Panc1 (cell line): ENCODE data around the gene TMEM200C. TPM values are rescaled to one million over a fixed set of nuclear protein-coding genes. Genes with fewer than 3 reads are reported as not detected.

Experiments used
- ATAC-seq: fragments of 200-7000 bp; cut with Tn5 transposase; 2 replicates; pipeline ENCODE4 v1.9.1; 2020; ENCODE audit warnings: mild to moderate bottlenecking, moderate library complexity
- BruUV-seq: library from RNA; stranded (reverse); fragments of 400-500 nt; replicated peaks from 2 replicates; lab custom pipeline; 2021; lab: Mats Ljungman, UMichigan
- CTCF ChIA-PET: fragments of 300-600 bp; sonication (Branson Sonifier 250); formaldehyde crosslinking; loops from one replicate; lab custom pipeline; 2022; ENCODE audit warnings: antibody characterized with exemption; lab: Charles Lee
- POLR2A ChIA-PET: fragments of 300-600 bp; sonication (Branson Sonifier 250); formaldehyde crosslinking; loops from one replicate; lab custom pipeline; 2022; ENCODE audit warnings: antibody characterized with exemption; lab: Charles Lee
- DNase-seq: peaks from one replicate; pipeline ENCODE4 v3.0.0-alpha.2; 2010; ENCODE audit warnings: low read depth, low spot score
- H3K27ac ChIP-seq: 2 replicates; pipeline ENCODE4 v1.5.1; 2011; ENCODE audit warnings: mild to moderate bottlenecking, low read length, inconsistent platforms
- H3K27me3 ChIP-seq: fragments of 200-500 bp; sonication (Bioruptor generic); 2 replicates; pipeline ENCODE4 v1.6.0; 2014; ENCODE audit warnings: low read length, inconsistent platforms; ENCODE audit not compliant: control insufficient read depth, insufficient read depth
- H3K36me3 ChIP-seq: fragments of 200-500 bp; sonication (Bioruptor generic); 2 replicates; pipeline ENCODE4 v1.5.1; 2014; ENCODE audit warnings: inconsistent platforms, mild to moderate bottlenecking, low read length, moderate library complexity; ENCODE audit not compliant: control insufficient read depth, insufficient read depth
- H3K4me1 ChIP-seq: 2 replicates; pipeline ENCODE4 v1.5.1; 2011; ENCODE audit warnings: inconsistent platforms, mild to moderate bottlenecking, low read length, moderate library complexity; ENCODE audit not compliant: control insufficient read depth, insufficient read depth
- H3K4me3 ChIP-seq, 2 experiments: 2 replicates each; pipeline ENCODE4 v1.5.1; 2011 to 2012; ENCODE audit warnings: low read depth in 2 of 2, low read length in 2 of 2, mild to moderate bottlenecking in 2 of 2, inconsistent platforms in 1 of 2, moderate library complexity in 1 of 2
- H3K9me3 ChIP-seq: fragments of 200-500 bp; sonication (Bioruptor generic); 2 replicates; pipeline ENCODE4 v1.5.1; 2014; ENCODE audit warnings: low read depth, mild to moderate bottlenecking, inconsistent platforms, low read length, moderate library complexity; ENCODE audit not compliant: control insufficient read depth, insufficient read depth
- POLR2AphosphoS5 ChIP-seq: IDR thresholded peaks from 2 replicates; pipeline ENCODE4 v1.6.1; 2012; ENCODE audit warnings: mild to moderate bottlenecking, low read depth, low read length, moderate library complexity
- SIN3A ChIP-seq: IDR thresholded peaks from 2 replicates; pipeline ENCODE4 v1.6.1; 2012; ENCODE audit warnings: low read depth, mild to moderate bottlenecking, low read length, moderate library complexity, borderline replicate concordance; ENCODE audit not compliant: insufficient read depth
- TCF7L2 ChIP-seq: IDR thresholded peaks from 2 replicates; pipeline ENCODE4 v1.6.1; 2011; ENCODE audit warnings: mild to moderate bottlenecking, low read depth, low read length, inconsistent platforms
- in situ Hi-C: cut with HindIII; loops from 2 replicates; pipeline ENCODE4 v1.10.0; 2016; ENCODE audit warnings: low sequenced_read_pairs, low pct_unique_long_range_greater_than_20kb
- intact Hi-C: fragments of 100-400 bp; cut with micrococcal nuclease; formaldehyde crosslinking; loops from one replicate; pipeline ENCODE4 v1.10.0; 2022; ENCODE audit not compliant: unreplicated experiment
- microRNA-seq: library from miRNA; unstranded; fragments of <30 nt; microRNA quantifications from one replicate; pipeline ENCODE4 v1.1.0, GENCODE V29; 2020; ENCODE audit not compliant: unreplicated experiment
- total RNA-seq: library from RNA; stranded (reverse); gene quantifications from one replicate; pipeline ENCODE4 v1.2.1, GENCODE V29; 2021; ENCODE audit not compliant: unreplicated experiment
- TF ChIP-seq, protein P1 (sequence below): fragments of 450-650 bp; IDR thresholded peaks from 2 replicates; pipeline ENCODE4 v1.5.1; 2017; ENCODE audit warnings: mild to moderate bottlenecking
- TF ChIP-seq, protein P2 (sequence below), 2 experiments: IDR thresholded peaks; 2 replicates each; pipeline ENCODE4 v1.6.1; 2011 to 2012; ENCODE audit warnings: low read depth in 2 of 2, control low read depth in 1 of 2, low read length in 1 of 2, mild to moderate bottlenecking in 1 of 2, moderate library complexity in 1 of 2; ENCODE audit not compliant: insufficient read depth in 1 of 2

TMEM200C gene
- total RNA-seq, 1 experiment from 2014 or later, result 0.10 TPM

DNA sequence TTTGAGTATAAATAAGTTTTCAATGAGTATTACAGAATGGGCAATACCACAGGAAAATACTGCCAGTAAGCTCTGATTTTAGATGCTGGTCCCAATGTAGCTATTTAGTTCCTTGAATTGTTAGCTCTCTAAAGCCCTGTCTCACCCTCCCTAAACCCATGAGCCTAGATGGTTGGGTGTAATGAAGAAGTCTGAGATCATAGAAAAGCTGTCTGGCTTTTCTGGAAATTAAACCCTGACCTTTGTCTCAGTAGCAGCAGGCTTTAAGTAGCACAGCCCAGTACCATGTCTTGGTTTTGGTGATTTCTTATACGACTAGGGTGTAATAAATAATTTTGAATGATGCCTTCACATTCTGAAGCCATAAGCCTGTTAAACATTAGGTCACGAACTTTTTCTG lies 55.3 kb downstream of the TMEM200C start:
- in situ Hi-C loops, result no loop called here
- H3K36me3 ChIP-seq, result no peaks in the 10 kb centered on the region
- intact Hi-C loops, result loop anchor here (10.0 kb wide), 1 partner anchor 235 kb away; no protein-coding TSS in a partner anchor
- no peak for ATAC-seq
- no peak for TF ChIP-seq POLR2AphosphoS5
- TF ChIP-seq, protein P1, sequence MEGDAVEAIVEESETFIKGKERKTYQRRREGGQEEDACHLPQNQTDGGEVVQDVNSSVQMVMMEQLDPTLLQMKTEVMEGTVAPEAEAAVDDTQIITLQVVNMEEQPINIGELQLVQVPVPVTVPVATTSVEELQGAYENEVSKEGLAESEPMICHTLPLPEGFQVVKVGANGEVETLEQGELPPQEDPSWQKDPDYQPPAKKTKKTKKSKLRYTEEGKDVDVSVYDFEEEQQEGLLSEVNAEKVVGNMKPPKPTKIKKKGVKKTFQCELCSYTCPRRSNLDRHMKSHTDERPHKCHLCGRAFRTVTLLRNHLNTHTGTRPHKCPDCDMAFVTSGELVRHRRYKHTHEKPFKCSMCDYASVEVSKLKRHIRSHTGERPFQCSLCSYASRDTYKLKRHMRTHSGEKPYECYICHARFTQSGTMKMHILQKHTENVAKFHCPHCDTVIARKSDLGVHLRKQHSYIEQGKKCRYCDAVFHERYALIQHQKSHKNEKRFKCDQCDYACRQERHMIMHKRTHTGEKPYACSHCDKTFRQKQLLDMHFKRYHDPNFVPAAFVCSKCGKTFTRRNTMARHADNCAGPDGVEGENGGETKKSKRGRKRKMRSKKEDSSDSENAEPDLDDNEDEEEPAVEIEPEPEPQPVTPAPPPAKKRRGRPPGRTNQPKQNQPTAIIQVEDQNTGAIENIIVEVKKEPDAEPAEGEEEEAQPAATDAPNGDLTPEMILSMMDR, result no peak
- POLR2A ChIA-PET, result no interaction called here
- H3K4me3 ChIP-seq, result no peak overlapping the region
- CTCF ChIA-PET, result no interaction called here
- BruUV-seq, result no TSS peak
- no peak overlapping the region for H3K27ac ChIP-seq
- DNase-seq, result no peak
- H3K27me3 ChIP-seq, result no peaks in the 10 kb centered on the region
- no peaks in the 10 kb centered on the region for H3K4me1 ChIP-seq
- no peaks in the 10 kb centered on the region for H3K9me3 ChIP-seq

DNA sequence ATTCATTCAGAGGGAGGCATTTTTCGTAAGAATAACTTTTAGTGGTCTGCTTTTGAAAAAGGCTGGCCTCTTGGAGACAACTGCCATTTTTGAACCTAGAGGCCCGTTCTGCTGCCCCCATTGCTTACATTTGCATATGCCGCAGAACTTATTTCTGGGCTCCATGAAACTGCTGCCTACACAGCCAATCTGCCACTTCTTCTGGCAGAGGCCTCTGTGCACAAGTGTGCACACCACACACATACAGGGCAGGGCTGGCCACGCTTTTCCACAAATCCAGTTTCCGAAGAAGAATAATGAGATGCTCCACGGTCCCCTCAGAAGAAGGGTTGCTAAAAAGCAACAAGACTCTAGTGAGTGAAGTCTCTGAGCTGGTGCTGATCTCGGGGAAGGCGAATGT lies 56.2 kb downstream of the TMEM200C start:
- no peak overlapping the region for H3K27ac ChIP-seq
- POLR2A ChIA-PET, result no interaction called here
- DNase-seq (no peak), ATAC-seq (no peak)
- TF ChIP-seq, protein P1, result no peak
- TF ChIP-seq POLR2AphosphoS5 (no peak), TCF7L2 (no peak), SIN3A (no peak)
- TF ChIP-seq, protein P2, sequence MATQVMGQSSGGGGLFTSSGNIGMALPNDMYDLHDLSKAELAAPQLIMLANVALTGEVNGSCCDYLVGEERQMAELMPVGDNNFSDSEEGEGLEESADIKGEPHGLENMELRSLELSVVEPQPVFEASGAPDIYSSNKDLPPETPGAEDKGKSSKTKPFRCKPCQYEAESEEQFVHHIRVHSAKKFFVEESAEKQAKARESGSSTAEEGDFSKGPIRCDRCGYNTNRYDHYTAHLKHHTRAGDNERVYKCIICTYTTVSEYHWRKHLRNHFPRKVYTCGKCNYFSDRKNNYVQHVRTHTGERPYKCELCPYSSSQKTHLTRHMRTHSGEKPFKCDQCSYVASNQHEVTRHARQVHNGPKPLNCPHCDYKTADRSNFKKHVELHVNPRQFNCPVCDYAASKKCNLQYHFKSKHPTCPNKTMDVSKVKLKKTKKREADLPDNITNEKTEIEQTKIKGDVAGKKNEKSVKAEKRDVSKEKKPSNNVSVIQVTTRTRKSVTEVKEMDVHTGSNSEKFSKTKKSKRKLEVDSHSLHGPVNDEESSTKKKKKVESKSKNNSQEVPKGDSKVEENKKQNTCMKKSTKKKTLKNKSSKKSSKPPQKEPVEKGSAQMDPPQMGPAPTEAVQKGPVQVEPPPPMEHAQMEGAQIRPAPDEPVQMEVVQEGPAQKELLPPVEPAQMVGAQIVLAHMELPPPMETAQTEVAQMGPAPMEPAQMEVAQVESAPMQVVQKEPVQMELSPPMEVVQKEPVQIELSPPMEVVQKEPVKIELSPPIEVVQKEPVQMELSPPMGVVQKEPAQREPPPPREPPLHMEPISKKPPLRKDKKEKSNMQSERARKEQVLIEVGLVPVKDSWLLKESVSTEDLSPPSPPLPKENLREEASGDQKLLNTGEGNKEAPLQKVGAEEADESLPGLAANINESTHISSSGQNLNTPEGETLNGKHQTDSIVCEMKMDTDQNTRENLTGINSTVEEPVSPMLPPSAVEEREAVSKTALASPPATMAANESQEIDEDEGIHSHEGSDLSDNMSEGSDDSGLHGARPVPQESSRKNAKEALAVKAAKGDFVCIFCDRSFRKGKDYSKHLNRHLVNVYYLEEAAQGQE (IDR thresholded peaks at IDR 0.05; ENCODE audit: insufficient read depth in 1 of 2, low read depth in 2 of 2, low read length in 1 of 2), result no peak
- H3K27me3 ChIP-seq, result no peaks in the 10 kb centered on the region
- no peaks in the 10 kb centered on the region for H3K36me3 ChIP-seq
- no peak overlapping the region for H3K4me3 ChIP-seq
- intact Hi-C loops (no loop called here), in situ Hi-C loops (no loop called here)
- CTCF ChIA-PET, result no interaction called here
- no peaks in the 10 kb centered on the region for H3K9me3 ChIP-seq
- H3K4me1 ChIP-seq, result no peaks in the 10 kb centered on the region
- BruUV-seq, result no TSS peak

Small RNA genes lying within 50 kb of the gene (microRNA-seq; reads per million reads assigned to microRNA genes)
- not detected for gene MIR3976
